NCI-H1694 (cell line): Measurements from ENCODE around the gene ANKRD63.
A peak's percentile ranks its signal among the peaks of the same experiment; 100 is the strongest.

Source experiments
- DNase-seq: peaks from one replicate; lab custom pipeline; 2025; lab: John Stamatoyannopoulos, UW

ANKRD63 gene

DNA sequence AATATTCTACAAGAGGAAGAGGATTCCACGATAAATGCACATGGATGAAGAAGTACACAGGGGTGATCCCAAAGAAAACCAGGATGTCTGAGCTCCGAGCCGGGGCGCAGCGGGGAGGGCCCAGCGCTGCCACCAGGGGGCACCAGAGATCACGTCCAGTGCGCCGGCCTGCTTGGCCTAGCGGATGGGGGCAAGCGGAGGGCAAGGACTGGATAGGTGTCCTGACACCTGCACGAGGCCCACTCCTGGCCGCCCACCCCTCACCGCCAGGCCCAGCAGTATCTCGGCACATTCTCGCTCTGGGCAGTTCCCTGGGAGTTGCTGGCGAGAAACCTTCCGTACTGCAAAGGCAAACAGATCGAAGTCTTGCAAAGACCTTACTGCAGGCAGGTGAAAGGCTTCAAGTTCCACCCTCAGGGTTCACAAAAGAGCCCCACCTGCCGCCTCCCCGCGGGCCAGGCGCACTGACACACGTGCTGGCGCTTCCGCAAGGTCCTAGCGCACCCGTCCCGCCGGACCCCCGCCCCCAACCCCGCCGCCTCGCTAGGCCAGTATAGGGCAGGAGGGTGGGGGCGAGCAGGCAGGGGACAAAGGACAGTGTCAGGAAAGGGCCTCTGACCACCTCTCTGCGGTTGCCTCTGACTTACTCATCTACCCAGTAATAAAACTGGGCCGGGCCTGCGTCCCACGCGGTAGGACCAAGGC is 3.3 kb downstream of the ANKRD63 start:
- peak; percentile 22 for DNase-seq

DNA sequence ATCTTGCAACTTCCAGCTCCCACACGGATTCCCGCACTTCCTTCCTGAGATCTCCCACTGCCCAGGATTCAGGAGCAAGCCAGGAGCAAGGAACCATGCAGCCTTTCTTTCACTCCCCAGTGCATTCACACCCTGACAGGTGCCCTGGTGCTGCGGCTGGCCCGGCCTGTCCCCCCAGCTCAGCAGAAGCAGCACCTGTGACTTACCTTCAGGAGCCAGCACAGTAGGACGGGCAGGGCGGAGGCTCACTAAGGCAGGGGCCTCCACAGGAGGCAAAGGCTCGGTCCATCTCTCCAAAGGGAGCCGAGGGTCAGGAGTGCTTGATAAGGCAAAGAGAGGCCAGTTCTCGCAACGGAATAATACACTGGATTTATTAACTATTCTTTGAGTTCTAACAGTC is 4.8 kb downstream of the ANKRD63 start:
- no peak for DNase-seq

DNA sequence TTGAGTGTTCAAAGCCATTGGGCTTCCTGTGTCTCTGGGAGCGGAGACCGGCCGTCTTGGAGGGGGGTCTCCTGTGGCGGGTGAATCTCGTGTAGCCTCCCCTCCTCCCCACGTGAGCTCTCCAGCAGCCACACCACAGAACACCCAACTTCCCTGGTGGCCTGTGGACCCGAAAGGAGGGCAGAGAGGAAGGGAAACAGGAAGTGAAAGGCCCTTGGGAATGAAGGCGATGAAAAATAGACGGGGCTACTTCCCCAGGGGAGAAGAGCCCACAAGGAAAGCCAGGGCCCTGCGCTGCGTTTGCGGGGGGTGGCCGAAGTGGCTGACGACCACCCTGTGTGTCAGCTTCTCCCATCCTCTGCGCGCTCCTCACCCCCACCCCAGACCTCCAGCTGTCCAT is 5.4 kb downstream of the ANKRD63 start:
- DNase-seq, result no peak

DNA sequence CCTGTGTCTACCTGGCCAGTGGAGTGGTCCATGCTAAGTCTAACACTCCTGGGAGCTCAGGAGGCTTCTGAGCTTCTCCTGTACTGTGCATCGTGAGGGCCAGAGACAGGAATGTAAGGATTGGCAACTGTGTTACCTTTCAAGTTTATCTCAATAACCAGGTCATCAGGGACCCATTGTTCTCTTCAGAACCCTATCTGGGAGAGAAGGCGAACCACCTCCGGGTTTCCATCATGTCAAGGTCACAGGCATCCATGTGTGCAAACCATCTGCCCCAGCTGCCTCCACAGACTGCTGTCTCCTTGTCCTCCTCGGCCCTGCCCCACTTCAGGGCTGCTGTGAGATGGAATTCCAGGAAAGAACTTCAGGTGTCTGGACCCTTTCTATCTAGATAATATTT is 5.9 kb downstream of the ANKRD63 start:
- peak; percentile 29 for DNase-seq

DNA sequence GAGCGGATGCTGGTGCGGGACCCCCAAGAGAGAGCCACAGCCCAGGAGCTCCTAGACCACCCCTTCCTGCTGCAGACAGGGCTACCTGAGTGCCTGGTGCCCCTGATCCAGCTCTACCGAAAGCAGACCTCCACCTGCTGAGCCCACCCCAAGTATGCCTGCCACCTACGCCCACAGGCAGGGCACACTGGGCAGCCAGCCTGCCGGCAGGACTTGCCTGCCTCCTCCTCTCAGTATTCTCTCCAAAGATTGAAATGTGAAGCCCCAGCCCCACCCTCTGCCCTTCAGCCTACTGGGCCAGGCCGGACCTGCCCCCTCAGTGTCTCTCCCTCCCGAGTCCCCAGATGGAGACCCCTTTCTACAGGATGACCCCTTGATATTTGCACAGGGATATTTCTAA is 6.9 kb downstream of the ANKRD63 start:
- no peak for DNase-seq

DNA sequence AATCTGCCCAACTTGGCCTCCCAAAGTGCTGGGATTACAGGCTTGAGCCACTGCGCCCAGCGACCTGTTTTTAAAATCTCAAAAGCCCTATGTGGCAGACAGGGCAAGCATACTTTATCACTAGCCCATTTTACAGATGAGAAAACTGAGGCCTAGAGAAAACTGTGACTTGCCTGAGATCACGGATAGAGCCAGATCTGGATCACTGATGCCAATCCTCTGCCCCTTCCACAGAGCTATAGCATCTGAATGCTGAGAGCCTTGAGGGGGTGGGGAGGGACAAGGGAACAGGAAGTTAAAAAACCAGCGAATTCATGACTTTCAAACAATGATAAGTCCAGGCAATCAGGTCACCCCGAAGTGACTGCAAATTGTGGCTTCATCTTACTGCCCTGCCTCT is 7.3 kb downstream of the ANKRD63 start:
- DNase-seq, result no peak

DNA sequence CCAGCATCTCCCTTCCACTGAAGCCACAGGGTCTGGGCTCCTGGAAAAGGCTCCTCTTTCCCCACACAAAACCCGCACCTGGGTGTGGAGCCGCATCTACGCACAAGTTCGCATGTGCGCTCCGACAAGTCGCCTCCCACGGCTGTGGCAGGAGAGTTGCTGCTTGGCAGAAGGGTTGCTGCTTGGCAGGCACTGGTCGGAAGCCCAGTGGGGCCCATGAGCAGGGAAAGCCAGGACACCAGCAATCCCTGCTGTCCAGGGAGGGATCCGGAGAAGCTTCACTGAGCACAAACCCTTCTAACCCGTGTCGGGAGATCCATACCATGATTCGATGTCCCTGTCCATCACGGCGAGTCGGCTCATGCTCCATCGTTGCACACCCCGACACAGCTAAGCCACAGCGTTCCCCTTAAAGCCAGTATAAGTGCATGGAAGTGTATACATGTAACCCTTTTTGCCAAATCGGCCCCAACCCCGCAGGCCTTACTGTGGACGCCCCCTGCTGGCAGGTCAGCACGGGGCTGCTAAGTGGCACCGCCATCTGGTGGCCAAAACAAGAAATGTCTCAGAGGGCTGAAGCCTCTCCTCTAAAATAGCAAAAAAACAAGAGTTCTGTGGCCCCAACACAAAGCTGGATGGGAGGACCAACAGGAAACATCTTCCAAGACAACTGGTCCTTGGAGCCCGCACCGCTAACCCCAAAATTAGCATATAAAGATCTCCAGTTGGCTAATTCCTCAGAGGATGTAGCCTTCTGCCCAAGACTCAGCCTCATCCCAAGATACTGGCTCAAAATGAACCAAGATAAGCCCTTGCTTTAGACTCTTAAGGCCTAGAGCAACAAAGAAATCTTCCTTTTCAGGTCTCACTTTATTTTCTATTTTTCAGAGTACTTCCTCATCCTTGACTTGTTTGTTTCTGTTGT is 8.3 kb downstream of the ANKRD63 start:
- DNase-seq, result peak; percentile 77

DNA sequence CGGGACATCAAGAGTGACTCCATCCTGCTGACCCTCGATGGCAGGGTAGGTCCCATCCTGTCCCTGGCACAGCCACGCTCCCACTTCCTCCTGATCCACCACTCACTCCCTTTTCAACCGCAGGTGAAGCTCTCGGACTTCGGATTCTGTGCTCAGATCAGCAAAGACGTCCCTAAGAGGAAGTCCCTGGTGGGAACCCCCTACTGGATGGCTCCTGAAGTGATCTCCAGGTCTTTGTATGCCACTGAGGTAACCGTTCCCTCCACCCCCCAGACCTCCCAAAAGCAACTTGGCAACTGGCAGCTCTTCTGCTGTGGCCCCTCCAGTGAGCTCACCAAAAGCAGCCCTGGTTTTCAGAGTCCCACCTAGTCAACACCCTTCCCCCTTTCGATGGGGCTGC is 9.4 kb downstream of the ANKRD63 start:
- DNase-seq, result no peak

DNA sequence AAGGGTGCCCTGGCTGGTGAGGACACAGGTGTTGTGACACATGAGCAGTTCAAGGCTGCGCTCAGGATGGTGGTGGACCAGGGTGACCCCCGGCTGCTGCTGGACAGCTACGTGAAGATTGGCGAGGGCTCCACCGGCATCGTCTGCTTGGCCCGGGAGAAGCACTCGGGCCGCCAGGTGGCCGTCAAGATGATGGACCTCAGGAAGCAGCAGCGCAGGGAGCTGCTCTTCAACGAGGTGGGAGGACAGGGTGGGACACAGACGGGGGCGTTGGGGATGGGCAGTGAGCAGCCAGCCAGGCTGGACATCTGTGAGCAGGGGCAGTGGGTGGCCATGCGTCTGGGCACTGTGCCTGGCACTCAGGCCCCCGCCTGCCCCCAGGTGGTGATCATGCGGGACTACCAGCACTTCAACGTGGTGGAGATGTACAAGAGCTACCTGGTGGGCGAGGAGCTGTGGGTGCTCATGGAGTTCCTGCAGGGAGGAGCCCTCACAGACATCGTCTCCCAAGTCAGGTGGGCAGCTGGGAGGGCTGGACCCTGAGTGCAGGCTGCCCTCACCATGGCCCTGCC is 10.3 kb downstream of the ANKRD63 start:
- DNase-seq, result no peak

DNA sequence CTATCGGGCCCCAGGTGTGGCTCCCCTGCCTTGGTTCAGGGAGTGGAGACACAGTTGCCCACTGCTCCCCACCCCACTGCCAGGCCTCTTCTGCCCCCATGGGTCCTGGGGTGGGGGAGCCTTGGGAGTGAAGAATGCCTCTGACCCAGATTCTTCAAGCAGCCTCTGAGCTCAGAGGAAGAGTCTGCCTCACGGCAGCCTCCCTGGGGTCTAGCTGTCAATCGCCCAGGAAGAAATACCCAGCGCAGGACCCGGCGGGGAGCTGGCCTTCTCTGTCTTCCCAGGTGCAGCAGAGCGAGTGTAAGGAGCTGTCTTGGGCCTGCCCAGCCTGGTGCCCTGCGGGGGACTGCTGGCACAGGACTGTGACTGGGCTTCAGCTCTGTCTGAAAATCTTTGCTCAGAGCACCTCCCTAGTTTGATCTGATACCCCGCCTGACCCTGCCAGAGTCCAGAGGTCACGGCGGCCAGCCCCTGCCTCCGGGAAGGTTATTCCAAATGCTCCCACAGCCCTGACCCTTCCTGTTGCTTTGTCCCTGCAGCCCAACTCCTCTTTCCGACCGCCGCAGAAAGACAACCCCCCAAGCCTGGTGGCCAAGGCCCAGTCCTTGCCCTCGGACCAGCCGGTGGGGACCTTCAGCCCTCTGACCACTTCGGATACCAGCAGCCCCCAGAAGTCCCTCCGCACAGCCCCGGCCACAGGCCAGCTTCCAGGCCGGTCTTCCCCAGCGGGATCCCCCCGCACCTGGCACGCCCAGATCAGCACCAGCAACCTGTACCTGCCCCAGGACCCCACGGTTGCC is 11.0 kb downstream of the ANKRD63 start:
- no peak for DNase-seq

DNA sequence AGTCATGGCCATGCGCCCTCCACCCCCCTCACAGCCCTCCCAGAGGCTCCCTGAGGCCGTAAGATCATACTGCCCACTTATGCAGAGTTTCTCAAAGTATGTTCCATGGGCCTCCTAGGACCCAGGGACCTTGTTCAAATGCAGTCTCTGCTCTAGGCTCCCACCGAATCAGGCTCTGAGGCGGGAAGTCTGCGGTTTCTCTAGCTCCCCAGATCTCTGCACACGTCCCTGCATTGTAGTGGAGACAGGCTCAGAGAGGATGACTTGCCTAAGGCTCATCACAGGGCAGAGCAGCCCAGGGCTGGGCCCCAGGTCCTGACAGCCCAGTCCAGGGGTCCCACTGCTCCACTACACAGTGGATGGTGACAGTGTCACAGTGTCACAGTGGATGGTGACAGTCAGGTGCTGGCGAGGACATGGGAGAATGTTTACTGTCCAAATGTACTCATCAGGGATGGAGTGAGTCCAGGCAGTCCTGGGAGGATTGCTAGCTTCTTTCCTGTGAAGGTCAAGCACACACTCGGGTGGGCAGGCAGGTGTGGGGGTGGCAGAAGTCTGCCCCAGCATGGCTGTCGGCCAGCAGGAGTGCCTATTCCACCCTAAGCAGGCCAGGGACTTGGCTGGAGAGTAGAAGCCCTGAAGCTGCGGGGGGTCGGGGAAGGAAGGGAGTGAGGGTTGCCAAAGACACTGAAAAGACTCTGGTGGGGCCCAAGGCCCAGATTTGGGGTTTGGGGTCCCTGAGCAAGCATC is 12.4 kb downstream of the ANKRD63 start:
- no peak for DNase-seq

DNA sequence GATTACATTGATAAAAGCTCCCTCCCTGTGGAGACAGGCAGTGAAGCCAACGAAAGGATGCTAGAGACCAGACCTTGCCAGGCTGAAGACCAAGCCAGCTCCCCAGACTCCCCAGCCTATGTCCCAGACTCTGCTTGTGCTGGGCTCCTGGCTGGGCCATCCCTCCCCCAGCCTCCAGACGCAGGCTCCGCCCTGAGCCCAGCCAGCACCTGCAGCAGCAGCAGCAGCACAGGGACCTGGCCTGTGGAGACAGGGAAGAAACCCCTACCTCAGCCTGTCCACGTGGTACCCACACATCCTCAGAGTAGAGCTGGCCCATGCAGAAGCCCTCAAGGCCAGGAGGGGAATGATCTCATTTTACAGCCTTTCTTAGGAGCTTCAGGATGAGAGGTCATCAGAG is 13.3 kb downstream of the ANKRD63 start:
- DNase-seq, result no peak

DNA sequence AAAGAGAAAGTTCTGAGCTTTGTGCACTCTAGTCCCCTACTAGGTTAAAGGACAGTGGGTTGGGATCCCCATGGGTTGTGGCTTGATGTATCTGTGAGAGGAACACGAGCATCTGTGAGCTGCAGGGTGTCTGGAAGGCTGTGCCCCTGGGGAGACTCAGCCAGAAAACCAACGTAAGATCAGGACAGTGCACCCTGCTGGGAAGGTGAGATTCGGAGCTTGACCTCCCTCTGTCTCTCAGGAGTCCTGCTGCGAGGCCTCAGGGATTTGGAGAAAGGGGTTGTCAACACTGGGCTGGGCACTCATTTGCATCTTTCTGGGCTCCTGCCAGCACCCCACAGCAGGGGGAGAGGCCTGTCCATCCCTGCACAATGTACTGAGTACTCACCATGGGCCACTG is 15.2 kb downstream of the ANKRD63 start:
- no peak for DNase-seq

DNA sequence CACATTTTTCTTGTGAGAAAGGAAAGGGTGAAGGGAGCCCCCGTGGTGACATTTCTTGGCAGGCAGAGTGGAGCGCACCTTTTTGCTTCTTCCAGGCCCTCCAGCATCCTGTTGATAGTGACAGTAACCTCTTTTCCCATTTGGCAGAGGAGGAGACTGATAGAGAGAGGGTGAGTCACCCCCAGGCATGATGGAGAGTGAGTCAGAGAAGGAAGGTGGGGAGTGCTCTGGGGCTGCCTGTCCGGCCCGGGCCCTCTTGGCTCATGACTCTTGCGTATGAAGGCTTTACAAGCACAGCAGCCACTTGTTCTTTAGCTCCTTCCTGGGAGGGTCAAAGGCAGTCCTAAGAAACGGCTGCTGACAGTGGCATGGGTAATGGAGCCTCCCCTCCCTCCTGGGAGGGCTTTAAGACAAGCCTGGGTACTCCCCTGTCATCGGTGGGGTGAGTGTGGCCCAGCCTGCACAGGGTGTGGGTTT is 16.0 kb downstream of the ANKRD63 start:
- no peak for DNase-seq

DNA sequence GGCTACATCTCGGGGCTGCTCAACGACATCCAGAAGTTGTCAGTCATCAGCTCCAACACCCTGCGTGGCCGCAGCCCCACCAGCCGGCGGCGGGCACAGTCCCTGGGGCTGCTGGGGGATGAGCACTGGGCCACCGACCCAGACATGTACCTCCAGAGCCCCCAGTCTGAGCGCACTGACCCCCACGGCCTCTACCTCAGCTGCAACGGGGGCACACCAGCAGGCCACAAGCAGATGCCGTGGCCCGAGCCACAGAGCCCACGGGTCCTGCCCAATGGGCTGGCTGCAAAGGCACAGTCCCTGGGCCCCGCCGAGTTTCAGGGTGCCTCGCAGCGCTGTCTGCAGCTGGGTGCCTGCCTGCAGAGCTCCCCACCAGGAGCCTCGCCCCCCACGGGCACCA is 17.0 kb downstream of the ANKRD63 start:
- DNase-seq, result no peak

DNA sequence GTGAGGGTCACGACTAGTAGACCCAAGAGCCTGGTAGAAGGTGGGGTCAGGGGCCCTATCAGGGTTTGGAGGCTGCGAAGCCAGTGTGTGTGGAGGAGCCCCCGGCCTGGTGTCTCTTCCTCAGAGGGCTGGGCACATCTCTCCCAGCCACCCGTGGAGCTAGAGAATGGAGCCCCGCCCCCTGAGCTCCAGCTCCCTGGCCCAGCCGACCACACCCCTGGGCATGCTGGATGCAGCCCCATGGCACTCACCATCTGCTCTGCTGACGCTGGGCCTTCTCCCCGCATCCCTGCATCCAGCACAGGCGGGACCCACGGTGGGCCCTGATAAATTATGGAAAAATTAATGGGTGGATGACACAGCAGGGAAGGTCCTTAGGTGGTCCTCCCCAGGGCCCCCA is 17.5 kb downstream of the ANKRD63 start:
- peak; percentile 28 for DNase-seq

DNA sequence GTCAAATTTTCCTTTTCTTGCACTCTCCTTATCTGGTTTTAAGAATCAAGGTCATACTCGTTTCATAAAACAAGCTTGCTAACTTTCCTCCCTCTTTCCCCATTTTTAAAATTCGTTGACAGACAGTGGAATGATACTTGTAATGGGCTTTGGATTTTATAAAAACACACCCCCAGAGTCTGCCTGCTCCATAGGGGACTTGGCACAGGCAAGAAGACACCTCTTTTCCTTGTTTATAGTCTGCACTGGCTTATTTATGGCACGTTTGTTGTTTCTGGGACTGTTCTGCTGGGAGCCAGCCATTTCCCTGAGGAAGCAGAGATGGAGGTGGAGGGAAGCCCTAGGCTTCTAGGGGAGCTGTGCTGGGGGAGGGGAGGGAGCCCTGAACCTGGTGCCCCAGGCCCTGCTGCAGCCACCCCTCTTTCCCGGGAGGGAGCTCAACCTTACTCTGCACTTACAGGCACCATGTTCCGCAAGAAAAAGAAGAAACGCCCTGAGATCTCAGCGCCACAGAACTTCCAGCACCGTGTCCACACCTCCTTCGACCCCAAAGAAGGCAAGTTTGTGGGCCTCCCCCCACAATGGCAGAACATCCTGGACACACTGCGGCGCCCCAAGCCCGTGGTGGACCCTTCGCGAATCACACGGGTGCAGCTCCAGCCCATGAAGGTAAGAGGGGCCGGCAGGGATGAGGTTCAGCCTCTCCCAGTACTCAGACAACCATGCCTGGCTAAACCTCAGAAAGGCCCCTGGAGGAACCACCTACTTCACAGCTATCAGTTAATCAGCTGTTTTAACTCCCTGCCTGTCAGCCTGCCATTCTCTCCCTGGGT is 18.3 kb downstream of the ANKRD63 start:
- no peak for DNase-seq

DNA sequence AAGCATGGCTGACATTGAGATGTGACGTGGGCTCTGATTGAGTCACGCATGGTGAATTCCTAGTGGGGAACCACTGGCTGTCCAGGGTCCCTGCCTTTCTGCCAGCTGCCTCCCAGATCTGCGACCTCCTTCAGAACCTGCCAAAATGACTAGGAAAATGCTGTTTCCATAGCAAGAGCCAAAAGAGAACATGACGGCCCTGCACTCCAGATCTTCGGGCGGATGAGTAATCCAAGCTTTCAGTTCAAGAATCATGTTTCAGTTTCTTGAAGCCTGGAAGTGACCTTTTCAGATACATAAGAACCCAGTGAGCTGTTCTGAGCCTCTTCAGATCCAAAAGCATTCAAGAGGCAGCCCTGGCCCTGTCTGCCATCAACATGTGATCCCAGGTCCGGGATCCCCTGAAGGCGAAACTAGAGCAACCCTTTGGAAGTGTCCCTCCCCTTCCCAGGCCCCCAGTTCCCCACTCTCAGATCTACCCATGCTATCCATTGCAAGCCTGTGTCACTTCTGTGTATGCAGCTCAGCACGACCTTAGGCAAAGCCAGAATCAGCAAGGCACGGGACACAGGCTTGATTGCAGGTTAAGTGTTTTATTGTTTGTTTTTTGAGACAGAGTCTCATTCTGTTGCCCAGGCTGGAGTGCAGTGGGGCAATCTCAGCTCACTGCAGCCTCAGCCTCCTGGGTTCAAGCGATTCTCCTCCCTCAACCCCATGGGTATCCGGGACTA is 19.7 kb downstream of the ANKRD63 start:
- no peak for DNase-seq

DNA sequence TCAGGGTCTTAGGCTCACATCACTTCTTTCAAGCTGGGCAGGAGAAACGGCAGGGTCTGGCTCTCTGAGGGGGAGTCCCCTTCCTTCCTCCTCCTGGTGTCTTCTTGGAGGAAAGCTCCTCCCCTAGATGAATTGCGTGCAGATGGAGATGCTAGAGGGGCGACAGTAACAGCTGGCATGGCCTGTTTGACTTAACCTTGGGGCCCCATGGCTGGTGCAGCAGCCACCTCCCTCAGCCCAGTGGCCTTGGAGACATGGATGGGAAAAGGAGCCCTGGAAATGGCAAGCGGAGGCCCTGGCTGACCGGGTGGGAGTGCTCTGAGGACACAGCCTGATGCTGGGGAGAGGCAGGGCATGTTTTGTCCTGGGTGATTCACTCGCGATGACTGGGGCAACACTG is 23.8 kb downstream of the ANKRD63 start:
- no peak for DNase-seq

DNA sequence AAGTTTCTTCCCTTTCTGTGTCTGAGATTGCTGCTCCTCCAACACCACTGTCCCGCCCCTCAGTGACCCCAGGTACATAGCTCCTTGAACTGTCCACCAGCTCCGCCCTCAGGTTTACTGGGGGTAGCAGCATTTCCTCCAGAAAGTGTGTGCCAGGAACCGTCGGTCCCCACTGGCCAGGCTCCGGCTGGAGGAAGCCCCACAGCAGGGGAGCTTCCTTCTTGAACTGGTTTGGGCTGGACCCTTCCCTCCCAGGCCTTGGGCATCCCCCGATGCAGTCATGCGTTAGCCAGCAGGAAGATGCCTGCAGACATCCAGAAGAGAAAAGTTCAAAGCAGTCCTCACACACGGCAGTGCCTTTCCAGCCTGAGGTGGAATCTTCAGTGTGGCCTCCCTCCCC is 24.3 kb downstream of the ANKRD63 start:
- no peak for DNase-seq
